HepG2 (cell line): ENCODE measurements around the gene ZFP1. TPM values are rescaled to one million over a fixed set of nuclear protein-coding genes. Genes with fewer than 3 reads are reported as not detected.
A peak's percentile ranks its signal among the peaks of the same experiment; 100 is the strongest.

ENCODE experiments used
- CREM ChIP-seq, 2 experiments: sonication (generic) in 1 of 2; formaldehyde crosslinking in 1 of 2; IDR thresholded peaks; 2 replicates each; pipeline versions ENCODE4 v1.4.0 to v1.6.1; 2016 to 2020; ENCODE audit warnings: antibody characterized with exemption in 1 of 2, mild to moderate bottlenecking in 1 of 2, missing genetic modification reagents in 1 of 2
- ELF3 ChIP-seq: IDR thresholded peaks from 2 replicates; pipeline ENCODE4 v1.6.1; 2016; ENCODE audit warnings: missing genetic modification reagents, missing compliant biosample characterization
- ELF4 ChIP-seq: sonication (generic); formaldehyde crosslinking; IDR thresholded peaks from 2 replicates; pipeline ENCODE4 v1.5.0; 2020; ENCODE audit warnings: missing genetic modification reagents, mild to moderate bottlenecking, moderate library complexity, borderline replicate concordance
- IKZF1 ChIP-seq: fragments of 450-650 bp; IDR thresholded peaks from 2 replicates; pipeline ENCODE4 v1.7.1; 2016
- MIER3 ChIP-seq: IDR thresholded peaks from 2 replicates; pipeline ENCODE4 v1.6.1; 2016; ENCODE audit warnings: missing compliant biosample characterization, borderline replicate concordance
- PAXIP1 ChIP-seq: sonication (generic); formaldehyde crosslinking; conservative IDR thresholded peaks from 2 replicates; pipeline ENCODE4 v1.4.0; 2020; ENCODE audit warnings: mild to moderate bottlenecking, missing genetic modification reagents, moderate library complexity
- PRPF4 ChIP-seq: fragments of 200-400 bp; formaldehyde crosslinking; IDR thresholded peaks from 2 replicates; pipeline ENCODE4 v1.6.1; 2016; ENCODE audit warnings: low read length, low read depth; ENCODE audit not compliant: poor library complexity, severe bottlenecking
- TAF15 ChIP-seq: fragments of 200-400 bp; formaldehyde crosslinking; IDR thresholded peaks from one replicate; pipeline ENCODE4 v1.6.1; 2018; ENCODE audit warnings: mild to moderate bottlenecking, low read depth, low read length; ENCODE audit not compliant: poor library complexity, severe bottlenecking
- THAP9 ChIP-seq: sonication (generic); formaldehyde crosslinking; IDR thresholded peaks from 2 replicates; pipeline ENCODE4; 2020; ENCODE audit warnings: missing genetic modification reagents, mild to moderate bottlenecking, borderline replicate concordance
- ZEB1 ChIP-seq: IDR thresholded peaks from 2 replicates; pipeline ENCODE4 v1.6.1; 2012; ENCODE audit warnings: mild to moderate bottlenecking, low read depth, inconsistent platforms; ENCODE audit not compliant: insufficient replicate concordance
- ZFP41 ChIP-seq: sonication (generic); formaldehyde crosslinking; IDR thresholded peaks from 2 replicates; pipeline ENCODE4 v1.4.0; 2020; ENCODE audit warnings: mild to moderate bottlenecking, missing genetic modification reagents, borderline replicate concordance
- ZFX ChIP-seq: sonication (generic); formaldehyde crosslinking; IDR thresholded peaks from 2 replicates; pipeline ENCODE4 v1.4.0; 2020; ENCODE audit warnings: mild to moderate bottlenecking, low read depth, missing genetic modification reagents, moderate library complexity
- ZFYVE20 ChIP-seq: sonication (generic); formaldehyde crosslinking; IDR thresholded peaks from 2 replicates; pipeline ENCODE4 v1.8.0; 2023; ENCODE audit warnings: low read depth, mild to moderate bottlenecking, moderate library complexity, missing genetic modification reagents, borderline replicate concordance
- ZNF101 ChIP-seq: sonication (generic); formaldehyde crosslinking; IDR thresholded peaks from 2 replicates; pipeline ENCODE4 v1.4.0; 2020; ENCODE audit warnings: mild to moderate bottlenecking, low read depth, missing genetic modification reagents, borderline replicate concordance
- ZNF232 ChIP-seq: sonication (generic); formaldehyde crosslinking; IDR thresholded peaks from 2 replicates; pipeline ENCODE4 v1.4.0; 2020; ENCODE audit warnings: missing genetic modification reagents, borderline replicate concordance
- ZNF251 ChIP-seq: sonication (generic); formaldehyde crosslinking; IDR thresholded peaks from 2 replicates; pipeline ENCODE4 v1.9.0; 2021; ENCODE audit warnings: mild to moderate bottlenecking, missing genetic modification reagents
- ZNF274 ChIP-seq: sonication (generic); formaldehyde crosslinking; IDR thresholded peaks from 2 replicates; pipeline ENCODE4 v1.5.1; 2020; ENCODE audit warnings: mild to moderate bottlenecking, missing genetic modification reagents
- ZNF276 ChIP-seq: sonication (generic); formaldehyde crosslinking; IDR thresholded peaks from 2 replicates; pipeline ENCODE4 v1.4.0; 2020; ENCODE audit warnings: mild to moderate bottlenecking, low read depth, missing genetic modification reagents
- ZNF615 ChIP-seq: sonication (generic); formaldehyde crosslinking; IDR thresholded peaks from 2 replicates; pipeline ENCODE4 v1.5.0; 2020; ENCODE audit warnings: mild to moderate bottlenecking, missing genetic modification reagents, borderline replicate concordance
- ZNF672 ChIP-seq: sonication (generic); formaldehyde crosslinking; IDR thresholded peaks from 2 replicates; pipeline ENCODE4 v1.8.1; 2022; ENCODE audit warnings: missing genetic modification reagents
- ZNF781 ChIP-seq: sonication (generic); formaldehyde crosslinking; IDR thresholded peaks from 2 replicates; pipeline ENCODE4 v1.5.1; 2020; ENCODE audit warnings: borderline replicate concordance, mild to moderate bottlenecking, missing genetic modification reagents; ENCODE audit errors: not compliant biosample characterization
- ZNF841 ChIP-seq: sonication (generic); formaldehyde crosslinking; IDR thresholded peaks from 2 replicates; pipeline ENCODE4 v1.8.1; 2023; ENCODE audit warnings: missing genetic modification reagents, borderline replicate concordance
- polyA plus RNA-seq, 8 experiments: library from polyadenylated mRNA; depleted of rRNA in 3 of 8; stranded (reverse) in 7 of 8; unstranded in 1 of 8; fragments of >200 nt; fragmentation: Illumina TruSeq in 4 of 8; extraction: Trizol in 4 of 8; gene quantifications; 2 replicates each; pipeline versions ENCODE4 v1.2.1 to v1.2.3, GENCODE V29; 2011 to 2016; ENCODE audit warnings: low read depth in 4 of 8, missing spikeins in 1 of 8, mixed read lengths in 1 of 8; ENCODE audit not compliant: insufficient read depth in 1 of 8
- total RNA-seq, 5 experiments: library from RNA; depleted of rRNA; stranded (reverse); fragments of >200 nt; fragmentation: Illumina TruSeq; extraction: Trizol; gene quantifications; 2 replicates each; pipeline ENCODE4 v1.2.3, GENCODE V29; 2016; ENCODE audit warnings: low read depth in 1 of 5

The ZFP1 gene
- total and polyA plus RNA-seq, 2 of the 13 experiments (the other 11 are each of a cell fraction or from before 2014, with no cell fraction given): 8.3 to 14.0 TPM

GRCh38 chr16:75118943-75119539 lies 29.3 kb upstream of the ZFP1 start (continued):
- no peak for TF ChIP-seq ZNF274 (CRISPR knock-in tag)
- no peak; the same call in 1 of the 2 replicates for TF ChIP-seq CREM (IDR thresholded peaks at IDR 0.05)
- no peak for TF ChIP-seq CREM (CRISPR knock-in tag; IDR thresholded peaks at IDR 0.05)
- TF ChIP-seq THAP9 (CRISPR knock-in tag): no peak
- peak; percentile 14; the same call in 1 of the 2 replicates for TF ChIP-seq ELF4 (CRISPR knock-in tag)
- no peak for TF ChIP-seq MIER3 (CRISPR knock-in tag)
- TF ChIP-seq PRPF4: no peak
- TF ChIP-seq TAF15: no peak
- TF ChIP-seq ZFP41 (CRISPR knock-in tag): no peak
- no peak for TF ChIP-seq ZNF101 (CRISPR knock-in tag)
- no peak for TF ChIP-seq ZNF781 (CRISPR knock-in tag)
- TF ChIP-seq ZNF251: no peak
- TF ChIP-seq ZFX (CRISPR knock-in tag): no peak
- TF ChIP-seq ZNF232 (CRISPR knock-in tag): no peak
- TF ChIP-seq ELF3 (CRISPR knock-in tag): peak; percentile 38; the same call in 1 of the 2 replicates
- TF ChIP-seq PAXIP1: peak; percentile 60
- no peak for TF ChIP-seq ZFYVE20
- TF ChIP-seq ZNF276 (CRISPR knock-in tag): peak; percentile 85
- TF ChIP-seq ZNF615: no peak
- TF ChIP-seq ZNF841: no peak
- TF ChIP-seq ZEB1: no peak
- TF ChIP-seq ZNF672 (CRISPR knock-in tag): no peak
- TF ChIP-seq IKZF1: no peak
